UCSD-AML1 (cell line): ENCODE data around the gene RAET1L.
"Not testable (repeated sequence)": the region's sequence is repeated elsewhere in the genome, so short reads cannot be mapped to it uniquely, and the experiment has no call there.

Experiments
- DNase-seq: peaks from one replicate; lab custom pipeline; 2025; ENCODE audit not compliant: unreplicated experiment; lab: John Stamatoyannopoulos, UW

The RAET1L gene

GRCh38 chr6:150017186-150017521 is 8.2 kb downstream of the RAET1L start:
- DNase-seq, result not testable (repeated sequence)

DNA sequence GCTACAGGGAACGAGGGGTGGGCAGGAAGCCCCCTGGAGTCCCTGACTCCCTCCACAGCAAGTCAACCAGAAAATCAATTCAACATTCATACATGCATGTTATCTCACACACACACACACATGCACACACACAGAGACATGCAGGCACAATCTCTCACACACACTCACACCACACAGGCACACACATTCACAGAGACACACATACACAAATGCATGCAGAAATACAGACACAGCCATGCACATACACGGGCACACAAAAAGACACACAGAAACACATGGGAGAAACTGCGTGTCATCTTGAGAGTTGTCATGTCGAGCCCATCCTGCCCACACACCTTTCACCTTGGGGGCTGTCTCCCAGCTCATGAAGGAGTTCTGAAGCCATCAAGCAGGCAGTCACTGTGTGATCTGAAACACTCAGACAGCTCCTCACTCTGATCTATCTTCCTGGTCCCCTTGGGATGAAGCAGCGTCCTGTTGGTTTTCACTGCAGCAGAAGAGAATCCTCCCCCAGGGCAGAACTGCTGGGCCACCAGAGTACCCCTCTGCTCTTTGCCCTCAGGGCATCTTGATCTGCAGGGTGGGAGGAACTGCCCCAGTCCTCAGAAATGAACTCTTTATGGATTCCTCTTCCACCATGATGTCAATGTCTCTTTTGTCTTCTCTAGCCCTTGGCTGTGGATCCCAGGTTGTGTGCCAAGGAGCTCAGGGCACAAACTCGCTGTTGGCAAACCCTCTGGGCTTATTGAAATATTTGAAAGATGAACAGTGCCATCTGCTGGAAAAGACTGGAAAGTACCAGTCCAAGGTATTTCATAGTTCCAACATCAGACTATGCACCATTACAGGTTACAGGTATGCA is 8.8 kb downstream of the RAET1L start:
- DNase-seq, result peak; percentile 28

DNA sequence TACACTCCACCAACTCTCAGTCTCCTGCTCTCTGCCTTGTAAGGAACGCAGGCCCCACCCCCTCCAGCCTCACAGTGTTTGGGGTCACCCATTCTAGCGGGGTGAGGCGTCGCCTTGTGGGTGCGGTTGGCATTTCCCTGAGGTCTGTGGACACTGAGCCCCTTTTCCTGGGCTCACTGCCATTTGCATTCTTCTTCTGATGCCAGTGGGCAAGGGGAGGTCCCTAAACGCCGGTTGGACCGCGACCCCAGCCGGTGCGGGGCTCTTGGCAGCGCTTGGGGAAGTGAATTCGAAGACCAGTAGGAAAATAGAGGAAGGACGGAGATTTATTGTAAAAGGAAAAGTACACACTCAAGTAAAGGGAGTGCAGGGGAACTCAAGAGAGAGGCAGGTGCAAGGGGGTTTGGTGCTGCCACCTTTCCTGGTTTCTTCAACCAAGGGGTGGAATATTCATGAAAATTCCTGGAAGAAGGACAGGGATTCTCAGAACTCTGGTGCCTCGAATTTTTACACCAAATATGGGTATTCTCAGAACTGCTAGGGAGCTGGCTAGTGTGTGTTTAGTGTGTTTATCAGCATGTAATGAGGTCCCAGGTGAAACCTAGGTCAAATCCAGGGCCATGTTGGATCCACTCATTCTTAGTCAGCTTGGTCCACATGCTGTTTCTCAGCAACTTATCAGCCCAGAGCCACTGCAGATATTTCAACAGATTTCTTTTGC is 9.9 kb downstream of the RAET1L start:
- not testable (repeated sequence) for DNase-seq

- DNase-seq, result not testable (repeated sequence)
Measured at GRCh38 chr6:150014623-150015280, 10.6 kb downstream of the RAET1L start.

DNA sequence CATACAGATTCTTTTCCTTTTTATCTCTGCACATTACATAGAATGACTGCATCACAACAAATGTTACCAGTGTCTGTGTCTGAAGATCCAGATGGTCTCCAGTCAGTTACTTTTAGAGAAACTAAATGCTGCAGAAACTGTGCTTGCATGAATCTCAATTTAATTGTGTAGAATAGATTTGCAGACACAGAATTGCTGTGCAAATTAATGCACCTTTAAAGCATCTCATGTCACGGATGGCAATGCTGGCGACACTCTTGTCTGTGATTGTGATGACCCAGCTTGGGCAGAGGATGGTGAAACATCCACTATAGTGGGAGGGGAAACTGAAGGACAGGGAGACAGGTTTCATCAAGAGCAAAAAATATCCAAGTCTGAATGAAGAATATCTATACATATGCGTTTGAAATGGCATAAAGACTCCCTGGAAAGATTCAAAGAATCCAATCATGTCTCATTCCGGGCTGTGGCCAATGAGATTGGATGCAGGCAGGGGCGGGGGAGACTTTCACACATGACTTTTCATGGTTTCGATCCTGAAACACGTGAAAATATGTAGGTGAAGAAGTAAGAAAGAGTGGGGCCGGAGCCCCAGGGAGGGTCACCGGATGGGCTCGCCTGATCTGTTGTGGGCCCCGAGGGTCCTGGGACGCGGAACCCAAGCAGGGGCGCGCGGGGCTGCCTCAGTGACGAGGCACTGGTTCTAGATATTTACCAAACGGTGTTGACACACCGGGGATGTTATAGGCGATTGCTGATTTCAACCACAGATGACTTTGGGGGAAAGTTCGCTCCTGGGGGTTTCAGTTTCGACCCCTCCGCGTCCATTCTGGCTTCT is 11.3 kb downstream of the RAET1L start:
- DNase-seq, result not testable (repeated sequence)

- DNase-seq, result not testable (repeated sequence)
Measured at GRCh38 chr6:150012846-150013784, 12.2 kb downstream of the RAET1L start.

DNA sequence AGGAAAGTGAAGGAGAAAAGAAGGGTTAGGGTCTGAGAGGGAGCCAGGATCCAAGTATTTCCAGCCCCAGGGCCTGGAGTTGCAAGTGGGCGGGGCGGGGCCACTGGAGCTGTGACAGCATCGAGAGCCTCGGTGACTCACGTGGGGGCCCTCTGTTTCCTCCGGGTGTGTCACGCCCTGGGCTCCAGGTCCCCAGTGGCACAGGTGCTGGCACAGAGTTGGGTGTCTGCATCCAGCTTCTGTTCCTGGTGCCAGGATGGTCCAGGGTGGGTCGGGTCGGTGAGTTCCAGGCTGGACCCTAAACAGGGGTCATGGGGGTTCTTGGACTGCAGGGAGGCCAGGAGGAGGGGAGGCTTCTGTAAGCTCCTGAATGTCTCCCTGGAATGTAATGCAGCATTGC is 16.7 kb downstream of the RAET1L start:
- no peak for DNase-seq

GRCh38 chr6:150006961-150007464 is 18.3 kb downstream of the RAET1L start:
- no peak for DNase-seq

GRCh38 chr6:150005761-150006651 is 19.3 kb downstream of the RAET1L start:
- no peak for DNase-seq

DNA sequence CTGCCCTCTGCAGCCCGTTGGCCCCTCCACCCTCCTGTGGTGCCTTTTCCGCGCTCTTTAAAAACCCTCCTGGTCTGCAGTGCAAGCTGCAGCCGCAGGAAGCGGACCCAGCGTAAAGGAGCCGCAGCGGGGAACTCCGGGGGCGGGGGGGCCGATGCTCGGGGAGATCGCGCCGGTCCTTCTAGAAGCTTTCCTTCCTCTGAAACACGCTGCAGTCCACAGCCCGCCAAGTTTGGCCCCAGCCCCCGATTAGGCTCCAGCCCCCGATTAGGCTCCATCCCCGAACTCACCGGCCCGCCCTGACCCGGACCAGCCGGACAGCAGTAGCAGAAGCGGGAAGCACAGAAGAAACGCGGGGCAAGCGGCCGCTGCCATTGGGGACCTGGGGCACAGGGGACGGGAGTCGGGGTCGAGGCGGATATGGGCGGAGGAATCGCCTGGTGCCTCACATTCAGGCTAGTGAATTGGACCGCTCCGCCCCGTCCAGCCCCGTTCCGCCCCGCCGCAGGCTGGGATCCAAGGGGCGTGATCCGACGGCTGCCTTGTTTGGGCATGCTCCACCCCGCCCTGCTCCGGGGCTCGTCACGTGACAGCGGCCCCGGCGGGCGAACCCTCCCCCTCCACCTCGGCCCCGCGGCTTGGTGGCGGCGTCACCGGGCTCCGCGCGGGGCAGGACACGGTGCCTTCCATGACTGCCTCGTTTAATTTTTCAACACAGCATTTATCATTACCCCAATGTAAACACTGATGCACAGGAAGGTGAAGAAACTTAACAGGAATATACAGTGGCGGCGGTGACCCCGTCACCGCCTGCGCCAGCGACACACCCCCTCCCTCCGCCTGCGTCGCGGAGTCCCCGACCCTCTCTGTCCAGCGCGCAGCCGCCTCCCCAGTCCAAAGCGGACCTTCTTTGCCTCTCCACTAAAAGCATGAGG is 20.3 kb downstream of the RAET1L start:
- DNase-seq, result peak; percentile 96

GRCh38 chr6:150004101-150004782 is 21.1 kb downstream of the RAET1L start:
- no peak for DNase-seq

- DNase-seq, result not testable (repeated sequence)
Measured at GRCh38 chr6:150003599-150003998, 21.7 kb downstream of the RAET1L start.

- DNase-seq, result no peak
Measured at GRCh38 chr6:150002710-150003109, 22.6 kb downstream of the RAET1L start.

DNA sequence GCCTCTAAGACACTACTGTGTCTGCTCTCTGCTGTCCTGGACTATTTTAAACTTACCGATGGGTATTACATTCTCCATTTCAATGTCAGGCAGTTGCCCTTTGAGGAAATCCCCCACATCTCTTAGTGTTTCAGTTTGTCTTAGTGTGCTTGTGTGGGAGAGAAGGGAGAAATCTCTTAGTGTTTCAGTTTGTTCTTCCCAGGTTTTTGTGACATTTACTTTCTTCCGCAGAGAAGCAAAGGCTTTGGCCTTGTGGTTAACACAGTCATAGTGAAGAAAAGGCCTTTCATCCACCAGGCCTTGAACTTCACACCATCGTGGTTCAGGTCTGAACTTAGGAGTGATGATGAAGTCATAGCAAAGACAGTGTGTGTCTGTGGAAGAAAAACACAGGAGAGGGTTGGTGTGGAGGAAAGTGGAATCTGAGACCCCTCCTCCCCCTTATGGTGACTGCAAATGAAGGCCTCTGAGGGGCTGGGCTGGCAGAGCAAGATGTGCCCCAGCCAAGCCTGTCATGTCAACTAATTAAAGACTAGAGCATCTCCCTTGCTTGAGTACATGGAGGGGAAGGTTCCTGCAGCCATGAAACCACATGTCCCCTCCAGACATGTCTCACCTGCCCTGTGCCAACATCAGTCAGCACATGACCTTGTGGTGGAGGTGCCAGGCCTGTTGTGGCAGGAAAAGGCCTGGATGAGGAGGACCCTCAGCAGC is 23.9 kb downstream of the RAET1L start:
- DNase-seq, result no peak

DNA sequence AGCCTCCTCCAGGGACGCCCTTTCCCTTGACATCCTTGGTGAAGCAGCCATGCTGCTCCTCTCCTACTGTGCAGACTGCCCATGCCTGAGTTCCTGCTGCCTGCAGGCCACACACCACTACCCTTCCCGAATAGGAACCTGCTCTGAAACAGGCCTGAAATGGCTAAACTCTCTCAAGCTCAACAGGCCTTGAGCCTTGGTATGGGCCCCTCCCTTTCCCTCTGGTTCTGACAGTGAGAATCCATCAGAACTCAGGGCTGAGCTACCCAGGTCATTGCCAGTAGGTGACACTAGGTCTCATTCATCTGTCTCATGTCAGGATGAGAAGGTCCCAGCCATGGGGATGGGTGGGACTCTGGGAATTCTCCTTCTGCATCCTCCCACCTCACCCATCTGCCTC is 25.7 kb downstream of the RAET1L start:
- DNase-seq, result no peak

- DNase-seq, result no peak
Measured at GRCh38 chr6:149995971-149996370, 29.4 kb downstream of the RAET1L start.
